ENCODE data around the gene SGIP1. TPM values are rescaled to one million over a fixed set of nuclear protein-coding genes. Genes with fewer than 3 reads are reported as not detected.

Gene SGIP1
- total and polyA plus RNA-seq, 2 donors (not counting 3 experiments of a cell fraction or from before 2014, with no cell fraction given) = 30.9 to 68.9 TPM

DNA sequence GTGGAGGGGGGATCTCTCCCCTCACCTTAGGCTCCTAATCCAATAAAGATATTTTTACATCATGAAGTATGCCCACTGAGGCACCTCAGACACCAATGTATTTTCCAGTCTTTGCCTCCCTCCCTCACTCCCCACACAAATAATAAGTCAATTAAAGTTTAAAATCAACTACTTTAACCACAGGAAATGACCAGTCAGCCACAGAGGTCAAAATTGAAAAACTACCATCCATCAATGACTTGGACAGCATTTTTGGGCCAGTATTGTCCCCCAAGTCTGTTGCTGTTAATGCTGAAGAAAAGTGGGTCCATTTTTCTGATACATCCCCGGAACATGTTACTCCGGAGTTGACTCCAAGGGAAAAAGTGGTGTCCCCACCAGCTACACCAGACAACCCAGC is 147.7 kb downstream of the SGIP1 start:
- no peak for TF ChIP-seq GATA2 (IDR thresholded peaks at IDR 0.05; ENCODE audit: insufficient read depth, insufficient read length, low read depth, low read length)
- TF ChIP-seq, protein P1, sequence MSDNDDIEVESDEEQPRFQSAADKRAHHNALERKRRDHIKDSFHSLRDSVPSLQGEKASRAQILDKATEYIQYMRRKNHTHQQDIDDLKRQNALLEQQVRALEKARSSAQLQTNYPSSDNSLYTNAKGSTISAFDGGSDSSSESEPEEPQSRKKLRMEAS (IDR thresholded peaks at IDR 0.05; ENCODE audit: insufficient read depth, insufficient read length) = no peak
- TF ChIP-seq MYC (IDR thresholded peaks at IDR 0.05; ENCODE audit: low read depth, low read length) = no peak
- TF ChIP-seq FOS (IDR thresholded peaks at IDR 0.05; ENCODE audit: borderline replicate concordance, insufficient read depth, low read length) = peak; percentile 26
- no peak for TF ChIP-seq POLR2A (IDR thresholded peaks at IDR 0.05; ENCODE audit: low read depth, low read length)
- Histone ChIP-seq H3K4me1 (ENCODE audit: control insufficient read depth, extremely low read depth, insufficient read depth, low read length) (peaks cover 23% of the 10 kb centered on the region), H3K9me1 (replicated peaks; ENCODE audit: control insufficient read depth, extremely low read depth, insufficient read depth, low read length) (no peaks in the 10 kb centered on the region), H3K27me3 (ENCODE audit: control insufficient read depth in 2 of 2, insufficient read depth in 2 of 2, low read length in 2 of 2) (no peaks in the 10 kb centered on the region), H3K36me3 (ENCODE audit: control insufficient read depth in 2 of 2, extremely low read depth in 1 of 2, insufficient read depth in 2 of 2, low read length in 2 of 2) (peaks cover 0 to 4% of the 10 kb centered on the region in 2 experiments), H3K79me2 (ENCODE audit: control insufficient read depth, insufficient read depth, low read length) (no peaks in the 10 kb centered on the region), H3K27ac (ENCODE audit: insufficient read depth, low read depth, low read length) (no peak overlapping the region), H3K9me3 (replicated peaks; ENCODE audit: control insufficient read depth, insufficient read depth, low read length) (no peaks in the 10 kb centered on the region), H3K4me3 (replicated peaks in 1 of 3; ENCODE audit: insufficient read depth in 1 of 3, low read depth in 1 of 3, low read length in 3 of 3) (no peak overlapping the region), H3K9ac (replicated peaks; ENCODE audit: extremely low read depth, insufficient read depth, low read length) (no peak overlapping the region), H2AFZ (ENCODE audit: low read depth, low read length) (no peak overlapping the region), H3K4me2 (ENCODE audit: insufficient read depth, low read length) (no peak overlapping the region), H4K20me1 (replicated peaks; ENCODE audit: control insufficient read depth, extremely low read depth, insufficient read depth, low read length) (no peaks in the 10 kb centered on the region)
- dilution Hi-C loops (cut with MboI; ENCODE audit: extremely low pct_ligation_motif_present, low sequenced_read_pairs) = no loop called here
- ChIA-PET CTCF (interaction anchor here (1.2 kb wide), 1 partner anchor 9 kb away, joined by 3 read pairs; no protein-coding TSS in a partner anchor), POLR2A (no interaction called here)
- BruUV-seq (replicated peaks) = no TSS peak
- intact Hi-C loops (cut with micrococcal nuclease) = no loop called here
- DNase-seq (ENCODE audit: low read depth, low spot score) (no peak), FAIRE-seq (no peak)

DNA sequence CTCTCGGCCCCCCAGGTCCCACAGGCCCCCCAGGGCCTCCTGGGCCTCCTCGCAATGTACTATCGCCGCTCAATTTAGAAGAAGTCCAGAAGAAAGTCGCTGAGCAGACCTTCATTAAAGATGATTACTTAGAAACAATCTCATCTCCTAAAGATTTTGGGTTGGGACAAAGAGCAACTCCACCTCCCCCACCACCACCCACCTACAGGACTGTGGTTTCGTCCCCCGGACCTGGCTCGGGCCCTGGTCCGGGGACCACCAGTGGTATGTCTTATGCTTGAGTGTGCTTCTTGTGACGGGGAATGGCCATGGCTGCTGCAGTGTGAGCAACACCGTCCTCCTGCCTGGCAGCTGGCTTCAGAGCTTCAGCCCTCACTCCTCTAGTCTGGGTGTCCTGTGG is 148.2 kb downstream of the SGIP1 start:
- Histone ChIP-seq H3K79me2 (ENCODE audit: control insufficient read depth, insufficient read depth, low read length) (no peaks in the 10 kb centered on the region), H3K27ac (ENCODE audit: insufficient read depth, low read depth, low read length) (no peak overlapping the region), H2AFZ (ENCODE audit: low read depth, low read length) (no peak overlapping the region), H3K9me3 (replicated peaks; ENCODE audit: control insufficient read depth, insufficient read depth, low read length) (no peaks in the 10 kb centered on the region), H3K9me1 (replicated peaks; ENCODE audit: control insufficient read depth, extremely low read depth, insufficient read depth, low read length) (no peaks in the 10 kb centered on the region), H3K36me3 (ENCODE audit: control insufficient read depth in 2 of 2, extremely low read depth in 1 of 2, insufficient read depth in 2 of 2, low read length in 2 of 2) (peaks cover 0 to 4% of the 10 kb centered on the region in 2 experiments), H3K4me2 (ENCODE audit: insufficient read depth, low read length) (no peak overlapping the region), H4K20me1 (replicated peaks; ENCODE audit: control insufficient read depth, extremely low read depth, insufficient read depth, low read length) (no peaks in the 10 kb centered on the region), H3K9ac (replicated peaks; ENCODE audit: extremely low read depth, insufficient read depth, low read length) (no peak overlapping the region), H3K4me1 (ENCODE audit: control insufficient read depth, extremely low read depth, insufficient read depth, low read length) (peaks cover 19% of the 10 kb centered on the region), H3K27me3 (ENCODE audit: control insufficient read depth in 2 of 2, insufficient read depth in 2 of 2, low read length in 2 of 2) (no peaks in the 10 kb centered on the region), H3K4me3 (replicated peaks in 1 of 3; ENCODE audit: insufficient read depth in 1 of 3, low read depth in 1 of 3, low read length in 3 of 3) (no peak overlapping the region)
- TF ChIP-seq POLR2A (IDR thresholded peaks at IDR 0.05; ENCODE audit: low read depth, low read length) (no peak), EZH2 (IDR thresholded peaks at IDR 0.05; ENCODE audit: borderline replicate concordance, low read depth, low read length, severe bottlenecking) (no peak), POLR2AphosphoS5 (IDR thresholded peaks at IDR 0.05; ENCODE audit: insufficient read depth, low read depth, low read length) (no peak), FOS (IDR thresholded peaks at IDR 0.05; ENCODE audit: borderline replicate concordance, insufficient read depth, low read length) (no peak), MYC (IDR thresholded peaks at IDR 0.05; ENCODE audit: low read depth, low read length) (no peak), JUN (IDR thresholded peaks at IDR 0.05; ENCODE audit: borderline replicate concordance, insufficient read depth, insufficient read length, low read depth) (no peak), GATA2 (IDR thresholded peaks at IDR 0.05; ENCODE audit: insufficient read depth, insufficient read length, low read depth, low read length) (no peak)
- TF ChIP-seq, protein P1 (IDR thresholded peaks at IDR 0.05; ENCODE audit: insufficient read depth, insufficient read length) = no peak
- TF ChIP-seq, protein P2, sequence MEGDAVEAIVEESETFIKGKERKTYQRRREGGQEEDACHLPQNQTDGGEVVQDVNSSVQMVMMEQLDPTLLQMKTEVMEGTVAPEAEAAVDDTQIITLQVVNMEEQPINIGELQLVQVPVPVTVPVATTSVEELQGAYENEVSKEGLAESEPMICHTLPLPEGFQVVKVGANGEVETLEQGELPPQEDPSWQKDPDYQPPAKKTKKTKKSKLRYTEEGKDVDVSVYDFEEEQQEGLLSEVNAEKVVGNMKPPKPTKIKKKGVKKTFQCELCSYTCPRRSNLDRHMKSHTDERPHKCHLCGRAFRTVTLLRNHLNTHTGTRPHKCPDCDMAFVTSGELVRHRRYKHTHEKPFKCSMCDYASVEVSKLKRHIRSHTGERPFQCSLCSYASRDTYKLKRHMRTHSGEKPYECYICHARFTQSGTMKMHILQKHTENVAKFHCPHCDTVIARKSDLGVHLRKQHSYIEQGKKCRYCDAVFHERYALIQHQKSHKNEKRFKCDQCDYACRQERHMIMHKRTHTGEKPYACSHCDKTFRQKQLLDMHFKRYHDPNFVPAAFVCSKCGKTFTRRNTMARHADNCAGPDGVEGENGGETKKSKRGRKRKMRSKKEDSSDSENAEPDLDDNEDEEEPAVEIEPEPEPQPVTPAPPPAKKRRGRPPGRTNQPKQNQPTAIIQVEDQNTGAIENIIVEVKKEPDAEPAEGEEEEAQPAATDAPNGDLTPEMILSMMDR (IDR thresholded peaks at IDR 0.05; ENCODE audit: extremely low read depth in 1 of 2, insufficient read depth in 1 of 2, low read depth in 1 of 2, low read length in 2 of 2) = no peak
- intact Hi-C loops (cut with micrococcal nuclease) (no loop called here), dilution Hi-C loops (cut with MboI; ENCODE audit: extremely low pct_ligation_motif_present, low sequenced_read_pairs) (no loop called here)
- POLR2A ChIA-PET = no interaction called here
- BruUV-seq (replicated peaks) = no TSS peak
- FAIRE-seq (no peak), DNase-seq (ENCODE audit: low read depth, low spot score) (no peak)
- CTCF ChIA-PET = interaction anchor here (1.2 kb wide), 1 partner anchor 9 kb away, joined by 3 read pairs; no protein-coding TSS in a partner anchor
